ENCODE measurements around the gene GALNT8.

Gene GALNT8

DNA sequence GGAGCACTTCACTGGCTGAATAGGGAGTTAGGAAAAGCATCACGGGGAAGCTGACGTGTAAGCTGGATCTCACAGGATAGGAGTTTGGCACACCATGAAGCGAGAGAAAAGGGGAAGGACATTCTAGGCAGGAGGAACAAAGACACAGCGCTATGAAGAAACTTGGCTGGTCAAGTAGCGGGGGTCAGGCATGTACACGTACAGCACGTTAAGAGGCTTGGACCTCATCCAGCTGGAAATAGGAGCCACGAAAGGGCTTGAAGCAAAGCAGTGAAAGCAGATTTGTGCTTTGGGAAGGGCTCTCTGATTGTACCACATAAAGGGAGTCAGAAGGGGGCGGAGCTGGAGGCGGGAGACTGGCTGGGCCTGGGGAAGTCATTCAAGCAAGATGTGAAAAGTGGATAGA lies 19.6 kb upstream of the GALNT8 start (continued):
- TF ChIP-seq PATZ1 (CRISPR knock-in tag; IDR thresholded peaks at IDR 0.05; ENCODE audit: borderline replicate concordance) (no peak), BACH2 (CRISPR knock-in tag; IDR thresholded peaks at IDR 0.05; ENCODE audit: borderline replicate concordance) (no peak)

DNA sequence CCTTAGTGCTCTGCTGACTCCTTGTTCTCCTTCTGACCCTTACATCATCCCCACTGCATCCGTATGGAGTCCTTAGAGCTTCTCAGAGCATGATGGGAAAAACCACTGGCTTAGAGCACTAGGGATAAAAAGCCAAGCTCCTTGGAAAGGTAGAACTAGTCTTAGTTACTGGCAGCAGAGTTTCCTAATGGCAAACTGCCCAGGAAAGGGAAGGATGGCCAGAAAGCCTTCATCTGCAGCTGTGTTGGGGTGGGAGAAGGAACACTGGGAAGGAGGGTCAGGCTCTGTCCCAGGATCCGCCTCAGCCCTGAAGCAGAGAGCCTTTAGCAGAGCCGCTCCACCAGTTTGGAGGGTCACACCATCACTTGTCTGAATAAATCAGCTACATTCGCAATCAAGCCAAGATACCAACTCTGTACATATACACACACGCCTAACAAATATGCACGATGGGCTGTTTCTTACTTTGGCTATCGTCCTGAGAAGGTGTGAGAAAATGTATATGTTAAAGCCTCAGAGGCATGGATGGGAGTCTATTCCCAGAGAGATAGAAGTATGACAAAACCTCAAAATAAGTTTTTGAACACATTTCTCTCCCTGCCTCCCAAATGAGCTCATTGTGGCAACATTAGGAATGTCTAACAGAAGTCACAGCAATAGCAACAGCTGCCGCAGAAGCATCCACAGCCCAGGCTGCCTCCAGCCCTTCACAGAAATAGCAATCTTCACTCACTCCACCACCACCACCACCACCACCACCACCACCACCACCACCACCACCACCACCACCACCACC lies 18.6 kb upstream of the GALNT8 start:
- TF ChIP-seq GLIS3 (CRISPR knock-in tag; IDR thresholded peaks at IDR 0.05) (no peak), TCF4 (CRISPR knock-in tag; IDR thresholded peaks at IDR 0.05; ENCODE audit: borderline replicate concordance) (no peak), ZNF565 (CRISPR knock-in tag; conservative IDR thresholded peaks at IDR 0.05; ENCODE audit: low read depth) (no peak), ARNTL (CRISPR knock-in tag; IDR thresholded peaks at IDR 0.05; ENCODE audit: borderline replicate concordance, low read depth) (no peak), ZFP30 (CRISPR knock-in tag; IDR thresholded peaks at IDR 0.05) (no peak), RARB (CRISPR knock-in tag; IDR thresholded peaks at IDR 0.05) (no peak), POU6F1 (CRISPR knock-in tag; IDR thresholded peaks at IDR 0.05; ENCODE audit: borderline replicate concordance, low read depth) (no peak), ZC3H10 (CRISPR knock-in tag; IDR thresholded peaks at IDR 0.05) (no peak), PPARA (CRISPR knock-in tag; IDR thresholded peaks at IDR 0.05; ENCODE audit: borderline replicate concordance) (no peak), ISL1 (CRISPR knock-in tag; IDR thresholded peaks at IDR 0.05) (no peak)
- TF ChIP-seq, protein P1, sequence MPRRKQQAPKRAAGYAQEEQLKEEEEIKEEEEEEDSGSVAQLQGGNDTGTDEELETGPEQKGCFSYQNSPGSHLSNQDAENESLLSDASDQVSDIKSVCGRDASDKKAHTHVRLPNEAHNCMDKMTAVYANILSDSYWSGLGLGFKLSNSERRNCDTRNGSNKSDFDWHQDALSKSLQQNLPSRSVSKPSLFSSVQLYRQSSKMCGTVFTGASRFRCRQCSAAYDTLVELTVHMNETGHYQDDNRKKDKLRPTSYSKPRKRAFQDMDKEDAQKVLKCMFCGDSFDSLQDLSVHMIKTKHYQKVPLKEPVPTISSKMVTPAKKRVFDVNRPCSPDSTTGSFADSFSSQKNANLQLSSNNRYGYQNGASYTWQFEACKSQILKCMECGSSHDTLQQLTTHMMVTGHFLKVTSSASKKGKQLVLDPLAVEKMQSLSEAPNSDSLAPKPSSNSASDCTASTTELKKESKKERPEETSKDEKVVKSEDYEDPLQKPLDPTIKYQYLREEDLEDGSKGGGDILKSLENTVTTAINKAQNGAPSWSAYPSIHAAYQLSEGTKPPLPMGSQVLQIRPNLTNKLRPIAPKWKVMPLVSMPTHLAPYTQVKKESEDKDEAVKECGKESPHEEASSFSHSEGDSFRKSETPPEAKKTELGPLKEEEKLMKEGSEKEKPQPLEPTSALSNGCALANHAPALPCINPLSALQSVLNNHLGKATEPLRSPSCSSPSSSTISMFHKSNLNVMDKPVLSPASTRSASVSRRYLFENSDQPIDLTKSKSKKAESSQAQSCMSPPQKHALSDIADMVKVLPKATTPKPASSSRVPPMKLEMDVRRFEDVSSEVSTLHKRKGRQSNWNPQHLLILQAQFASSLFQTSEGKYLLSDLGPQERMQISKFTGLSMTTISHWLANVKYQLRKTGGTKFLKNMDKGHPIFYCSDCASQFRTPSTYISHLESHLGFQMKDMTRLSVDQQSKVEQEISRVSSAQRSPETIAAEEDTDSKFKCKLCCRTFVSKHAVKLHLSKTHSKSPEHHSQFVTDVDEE (CRISPR knock-in tag; IDR thresholded peaks at IDR 0.05) = no peak

GRCh38 chr12:4703676-4704075 lies 16.5 kb upstream of the GALNT8 start:
- no peak for ATAC-seq
- no peak for TF ChIP-seq BACH2 (CRISPR knock-in tag; IDR thresholded peaks at IDR 0.05; ENCODE audit: borderline replicate concordance)
- TF ChIP-seq ESRRG (CRISPR knock-in tag; IDR thresholded peaks at IDR 0.05) = no peak
- no peak for TF ChIP-seq ISL1 (CRISPR knock-in tag; IDR thresholded peaks at IDR 0.05)
- no peak for TF ChIP-seq ARNTL (CRISPR knock-in tag; IDR thresholded peaks at IDR 0.05; ENCODE audit: borderline replicate concordance, low read depth)
- TF ChIP-seq TOX (CRISPR knock-in tag; IDR thresholded peaks at IDR 0.05; ENCODE audit: borderline replicate concordance) = no peak

More for the DNA sequence above, 18.6 kb upstream of the GALNT8 start:
- ATAC-seq = no peak

GRCh38 chr12:4705824-4706223 lies 14.4 kb upstream of the GALNT8 start:
- ATAC-seq = no peak
- TF ChIP-seq TOX (CRISPR knock-in tag; IDR thresholded peaks at IDR 0.05; ENCODE audit: borderline replicate concordance) (no peak), ZNF565 (CRISPR knock-in tag; conservative IDR thresholded peaks at IDR 0.05; ENCODE audit: low read depth) (no peak), BACH2 (CRISPR knock-in tag; IDR thresholded peaks at IDR 0.05; ENCODE audit: borderline replicate concordance) (no peak), CSDC2 (CRISPR knock-in tag; IDR thresholded peaks at IDR 0.05) (no peak), OSR1 (CRISPR knock-in tag; IDR thresholded peaks at IDR 0.05) (no peak)
- TF ChIP-seq, protein P1 (CRISPR knock-in tag; IDR thresholded peaks at IDR 0.05) = no peak
